Measurements from ENCODE around the gene ITGAV. TPM values are rescaled to one million over a fixed set of nuclear protein-coding genes. Genes with fewer than 3 reads are reported as not detected.
A peak's percentile ranks its signal among the peaks of the same experiment; 100 is the strongest.

The ITGAV gene
- total RNA-seq, 2 experiments from 2014 or later = 4.7 to 7.5 TPM

DNA sequence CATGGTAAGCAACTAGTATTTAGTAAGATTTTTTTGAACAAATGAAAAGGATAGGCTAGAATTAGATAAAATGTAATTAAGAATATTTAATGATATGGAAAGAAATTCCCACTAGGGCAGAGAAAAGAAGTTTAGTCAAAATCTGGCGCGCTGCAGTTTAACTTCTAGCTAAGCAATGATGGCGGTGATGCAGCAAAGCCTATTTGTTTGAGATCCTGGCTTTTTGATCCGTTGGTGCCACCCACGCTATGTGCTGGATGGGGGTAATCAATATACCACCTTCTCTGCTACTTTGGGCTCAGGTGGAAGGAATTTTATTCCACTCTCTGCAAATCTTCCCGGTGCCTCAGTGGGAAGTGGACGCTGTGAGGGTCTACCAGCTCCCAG, 103.6 kb downstream of the ITGAV start:
- Mint-ChIP-seq H3K36me3 (ENCODE audit: low read depth) (no peaks in the 10 kb centered on the region), H3K27me3 (peaks cover 41% of the 10 kb centered on the region), H3K27ac (no peak overlapping the region), H3K9me3 (peaks cover 3% of the 10 kb centered on the region), H3K4me3 (peak overlapping the region; percentile 68), H3K4me1 (ENCODE audit: low read depth) (peaks cover 10% of the 10 kb centered on the region)
- intact Hi-C loops (cut with micrococcal nuclease) = no loop called here
- ATAC-seq (no peak), DNase-seq (no peak)
- TF ChIP-seq, protein P1, sequence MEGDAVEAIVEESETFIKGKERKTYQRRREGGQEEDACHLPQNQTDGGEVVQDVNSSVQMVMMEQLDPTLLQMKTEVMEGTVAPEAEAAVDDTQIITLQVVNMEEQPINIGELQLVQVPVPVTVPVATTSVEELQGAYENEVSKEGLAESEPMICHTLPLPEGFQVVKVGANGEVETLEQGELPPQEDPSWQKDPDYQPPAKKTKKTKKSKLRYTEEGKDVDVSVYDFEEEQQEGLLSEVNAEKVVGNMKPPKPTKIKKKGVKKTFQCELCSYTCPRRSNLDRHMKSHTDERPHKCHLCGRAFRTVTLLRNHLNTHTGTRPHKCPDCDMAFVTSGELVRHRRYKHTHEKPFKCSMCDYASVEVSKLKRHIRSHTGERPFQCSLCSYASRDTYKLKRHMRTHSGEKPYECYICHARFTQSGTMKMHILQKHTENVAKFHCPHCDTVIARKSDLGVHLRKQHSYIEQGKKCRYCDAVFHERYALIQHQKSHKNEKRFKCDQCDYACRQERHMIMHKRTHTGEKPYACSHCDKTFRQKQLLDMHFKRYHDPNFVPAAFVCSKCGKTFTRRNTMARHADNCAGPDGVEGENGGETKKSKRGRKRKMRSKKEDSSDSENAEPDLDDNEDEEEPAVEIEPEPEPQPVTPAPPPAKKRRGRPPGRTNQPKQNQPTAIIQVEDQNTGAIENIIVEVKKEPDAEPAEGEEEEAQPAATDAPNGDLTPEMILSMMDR (IDR thresholded peaks at IDR 0.05) = no peak
- ChIA-PET CTCF (interaction anchor here (1.0 kb wide), 1 partner anchor 51 kb away, joined by 3 read pairs; no protein-coding TSS in a partner anchor), POLR2A (no interaction called here)

DNA sequence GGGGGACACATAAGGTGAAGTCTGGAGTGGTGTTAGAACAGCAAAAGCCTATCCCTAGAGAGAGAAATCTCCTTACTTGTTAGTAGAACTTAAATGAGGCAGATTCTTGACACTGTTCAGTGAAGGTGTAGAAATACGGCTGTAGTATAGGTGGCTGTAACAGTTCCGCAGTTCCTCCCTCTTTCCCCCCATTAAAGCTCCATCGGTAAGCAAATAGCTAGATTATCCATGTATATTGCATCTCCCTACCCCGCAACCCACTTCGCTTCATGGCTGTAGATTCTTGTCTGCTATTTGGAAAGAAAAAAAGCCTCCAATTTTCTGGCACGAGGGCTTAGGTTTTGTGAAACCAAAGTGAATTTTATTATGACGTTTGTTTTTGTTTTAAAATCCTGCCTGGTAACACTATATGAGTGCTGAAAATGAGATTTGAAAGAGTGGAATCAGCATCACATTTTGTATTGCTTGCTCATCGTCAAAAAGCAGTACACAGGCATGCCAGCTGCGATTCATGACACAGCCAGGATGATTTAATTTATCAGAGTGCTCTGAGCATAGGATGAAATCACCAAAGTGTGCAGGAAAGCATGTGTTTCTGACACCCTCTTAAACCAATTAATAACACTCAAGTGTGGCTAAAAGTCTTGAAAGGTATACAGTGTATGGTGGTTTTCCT, 105.4 kb downstream of the ITGAV start:
- H3K27me3 Mint-ChIP-seq = peaks cover 45% of the 10 kb centered on the region
- POLR2A ChIA-PET = no interaction called here
- peaks cover 10% of the 10 kb centered on the region for H3K4me1 Mint-ChIP-seq (ENCODE audit: low read depth)
- no peak overlapping the region for H3K27ac Mint-ChIP-seq
- TF ChIP-seq, protein P1 (IDR thresholded peaks at IDR 0.05) = no peak
- H3K9me3 Mint-ChIP-seq = no peaks in the 10 kb centered on the region
- DNase-seq (no peak), ATAC-seq (no peak)
- no peak overlapping the region for H3K4me3 Mint-ChIP-seq
- CTCF ChIA-PET = no interaction called here
- H3K36me3 Mint-ChIP-seq (ENCODE audit: low read depth) = no peaks in the 10 kb centered on the region
- intact Hi-C loops (cut with micrococcal nuclease) = no loop called here

DNA sequence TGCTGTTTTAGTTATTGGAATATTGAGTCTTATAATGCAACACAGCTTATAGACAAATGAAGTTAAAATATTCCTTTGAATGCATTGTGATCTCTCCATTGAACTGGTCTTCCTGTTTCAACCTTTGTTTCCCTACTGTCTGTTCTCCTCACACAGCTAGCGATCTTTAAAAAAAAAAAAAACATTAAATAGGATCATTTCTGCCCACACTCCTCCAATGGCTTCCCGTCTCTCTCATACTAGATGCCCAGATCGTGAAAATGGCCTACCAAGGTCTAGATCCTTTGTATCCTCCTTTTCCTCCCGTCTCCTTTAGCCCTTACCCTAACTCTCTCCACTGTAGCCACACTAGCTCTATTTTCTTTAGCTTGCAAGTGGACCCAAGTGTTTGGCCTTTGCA, 106.4 kb downstream of the ITGAV start:
- H3K4me1 Mint-ChIP-seq (ENCODE audit: low read depth) = peaks cover 10% of the 10 kb centered on the region
- TF ChIP-seq, protein P1 (IDR thresholded peaks at IDR 0.05) = no peak
- H3K27ac Mint-ChIP-seq = no peak overlapping the region
- no peaks in the 10 kb centered on the region for H3K9me3 Mint-ChIP-seq
- intact Hi-C loops (cut with micrococcal nuclease) = no loop called here
- H3K27me3 Mint-ChIP-seq = peaks cover 45% of the 10 kb centered on the region
- H3K4me3 Mint-ChIP-seq = no peak overlapping the region
- POLR2A ChIA-PET = no interaction called here
- ATAC-seq = no peak
- no peaks in the 10 kb centered on the region for H3K36me3 Mint-ChIP-seq (ENCODE audit: low read depth)
- CTCF ChIA-PET = no interaction called here
- no peak for DNase-seq

DNA sequence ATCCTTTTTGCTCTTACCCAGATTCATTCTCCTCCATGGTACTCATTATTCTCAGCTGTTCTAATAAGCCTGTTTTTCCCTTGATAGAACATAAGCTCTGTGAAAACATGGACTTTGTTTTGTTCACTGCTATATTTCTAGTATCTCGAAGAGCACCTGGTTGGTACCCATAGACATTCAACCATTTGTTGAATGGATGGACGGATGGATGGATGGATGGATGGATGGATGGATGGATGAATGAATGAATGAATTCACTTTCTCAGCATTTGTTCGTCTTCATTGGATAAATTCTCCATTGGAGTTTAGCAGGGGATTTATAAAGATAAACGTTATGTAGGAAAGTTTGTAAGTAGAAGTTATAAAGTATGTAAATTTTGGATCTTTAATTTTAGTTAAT, 106.9 kb downstream of the ITGAV start:
- ATAC-seq = no peak
- H3K36me3 Mint-ChIP-seq (ENCODE audit: low read depth) = no peaks in the 10 kb centered on the region
- intact Hi-C loops (cut with micrococcal nuclease) = no loop called here

DNA sequence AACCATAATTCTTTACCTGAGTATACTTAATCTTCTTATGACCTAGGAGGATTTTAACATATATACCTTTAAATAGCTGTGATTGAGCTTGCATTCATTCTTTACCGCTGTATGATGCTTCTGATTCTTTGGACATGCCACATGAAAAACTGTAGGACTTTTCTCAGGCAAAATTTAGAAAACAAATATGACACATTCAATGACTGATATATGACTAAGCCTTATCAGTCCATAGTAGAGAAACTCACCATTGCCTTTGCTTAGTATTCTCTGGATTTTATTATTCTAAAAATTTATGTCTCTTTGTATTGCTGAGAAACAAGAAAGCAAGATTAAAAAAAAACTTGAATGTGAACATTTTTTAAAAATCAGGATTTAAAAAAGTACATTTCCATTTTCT, 107.7 kb downstream of the ITGAV start:
- Mint-ChIP-seq H3K4me3 (no peak overlapping the region), H3K9me3 (no peaks in the 10 kb centered on the region), H3K4me1 (ENCODE audit: low read depth) (peaks cover 10% of the 10 kb centered on the region), H3K27ac (no peak overlapping the region), H3K27me3 (peaks cover 38% of the 10 kb centered on the region), H3K36me3 (ENCODE audit: low read depth) (no peaks in the 10 kb centered on the region)
- DNase-seq (no peak), ATAC-seq (no peak)
- intact Hi-C loops (cut with micrococcal nuclease) = no loop called here
- ChIA-PET POLR2A (no interaction called here), CTCF (interaction anchor here (1.3 kb wide), 1 partner anchor 56 kb away, joined by 3 read pairs; no protein-coding TSS in a partner anchor)
- TF ChIP-seq, protein P1 (IDR thresholded peaks at IDR 0.05) = no peak

More for the DNA sequence above, 106.9 kb downstream of the ITGAV start:
- TF ChIP-seq, protein P1 (IDR thresholded peaks at IDR 0.05) = no peak
- no peak overlapping the region for H3K4me3 Mint-ChIP-seq
- no peaks in the 10 kb centered on the region for H3K9me3 Mint-ChIP-seq
- CTCF ChIA-PET = interaction anchor here (1.3 kb wide), 1 partner anchor 55 kb away, joined by 3 read pairs; no protein-coding TSS in a partner anchor
- peaks cover 10% of the 10 kb centered on the region for H3K4me1 Mint-ChIP-seq (ENCODE audit: low read depth)
- POLR2A ChIA-PET = no interaction called here
- no peak for DNase-seq
- peaks cover 44% of the 10 kb centered on the region for H3K27me3 Mint-ChIP-seq
- no peak overlapping the region for H3K27ac Mint-ChIP-seq
